Thyroid gland (tissue), 4 donors: ENCODE measurements around the gene RIN1.

Experiments used
- CTCF ChIP-seq, 6 experiments: fragments of 200-600 bp in 3 of 6; fragments of 450-650 bp in 3 of 6; sonication (generic) in 3 of 6; IDR thresholded peaks; one replicate each; pipeline ENCODE4 v1.5.1; 2016 to 2019; ENCODE audit warnings: antibody characterized with exemption in 6 of 6, mild to moderate bottlenecking in 2 of 6, inconsistent platforms in 1 of 6, moderate library complexity in 1 of 6
- POLR2A ChIP-seq, 2 donors: fragments of 450-650 bp; IDR thresholded peaks; one replicate each; pipeline ENCODE4 v1.6.1; 2017; ENCODE audit warnings: antibody characterized with exemption in 2 of 2, mild to moderate bottlenecking in 2 of 2, moderate library complexity in 1 of 2

DNA sequence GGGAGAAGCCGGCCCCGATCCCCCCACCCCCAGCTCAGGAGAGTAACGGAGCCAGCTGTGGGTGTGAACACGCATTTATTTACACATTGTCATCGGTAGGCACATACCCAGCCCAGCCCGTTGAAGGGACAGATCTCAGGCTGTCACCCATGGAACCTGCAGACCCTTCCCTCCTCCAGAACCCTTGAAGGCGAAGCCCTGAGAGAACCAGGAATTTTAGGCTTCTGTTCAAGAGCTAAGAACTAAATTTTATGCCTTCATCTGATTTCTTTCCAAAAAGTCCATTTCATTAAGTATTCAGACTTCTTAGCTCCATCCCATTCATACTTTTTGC is 9.0 kb upstream of the RIN1 start:
- no peak for TF ChIP-seq CTCF (IDR thresholded peaks at IDR 0.05)
- TF ChIP-seq POLR2A (IDR thresholded peaks at IDR 0.05) = no peak
